GM19238 (cell line): Measurements from ENCODE around the gene MMP27.
"Not testable (repeated sequence)": the region's sequence is repeated elsewhere in the genome, so short reads cannot be mapped to it uniquely, and the experiment has no call there.

Source experiments
- DNase-seq: peaks from one replicate; pipeline ENCODE4 v3.0.0; 2011; ENCODE audit warnings: low spot score; ENCODE audit not compliant: insufficient read length

MMP27 gene, protein sequence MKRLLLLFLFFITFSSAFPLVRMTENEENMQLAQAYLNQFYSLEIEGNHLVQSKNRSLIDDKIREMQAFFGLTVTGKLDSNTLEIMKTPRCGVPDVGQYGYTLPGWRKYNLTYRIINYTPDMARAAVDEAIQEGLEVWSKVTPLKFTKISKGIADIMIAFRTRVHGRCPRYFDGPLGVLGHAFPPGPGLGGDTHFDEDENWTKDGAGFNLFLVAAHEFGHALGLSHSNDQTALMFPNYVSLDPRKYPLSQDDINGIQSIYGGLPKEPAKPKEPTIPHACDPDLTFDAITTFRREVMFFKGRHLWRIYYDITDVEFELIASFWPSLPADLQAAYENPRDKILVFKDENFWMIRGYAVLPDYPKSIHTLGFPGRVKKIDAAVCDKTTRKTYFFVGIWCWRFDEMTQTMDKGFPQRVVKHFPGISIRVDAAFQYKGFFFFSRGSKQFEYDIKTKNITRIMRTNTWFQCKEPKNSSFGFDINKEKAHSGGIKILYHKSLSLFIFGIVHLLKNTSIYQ

DNA sequence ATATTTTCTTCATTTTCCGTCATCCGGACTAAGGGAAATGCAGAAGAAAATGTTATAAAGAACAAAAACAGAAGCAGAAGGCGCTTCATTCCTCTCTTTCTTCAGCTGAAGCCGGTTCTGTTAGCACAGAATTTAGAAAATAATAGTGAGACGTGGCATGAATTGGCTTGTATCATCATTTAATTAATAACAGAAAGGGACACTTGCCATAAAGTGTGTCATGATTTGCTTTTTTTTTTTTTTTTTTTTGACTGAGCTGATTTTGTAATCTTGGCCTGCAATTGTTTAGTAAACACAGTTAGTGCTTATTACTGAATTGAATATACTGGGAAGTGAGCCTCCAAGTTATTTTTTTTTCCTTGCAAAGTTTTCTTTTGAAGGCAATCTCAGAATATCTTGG, at the start of gene MMP27:
Gene MMP27 (minus strand): TSS at position 144 of the 400 bp plus-strand sequence. CDS start 55 bp downstream, at position 89.
- no peak for DNase-seq

DNA sequence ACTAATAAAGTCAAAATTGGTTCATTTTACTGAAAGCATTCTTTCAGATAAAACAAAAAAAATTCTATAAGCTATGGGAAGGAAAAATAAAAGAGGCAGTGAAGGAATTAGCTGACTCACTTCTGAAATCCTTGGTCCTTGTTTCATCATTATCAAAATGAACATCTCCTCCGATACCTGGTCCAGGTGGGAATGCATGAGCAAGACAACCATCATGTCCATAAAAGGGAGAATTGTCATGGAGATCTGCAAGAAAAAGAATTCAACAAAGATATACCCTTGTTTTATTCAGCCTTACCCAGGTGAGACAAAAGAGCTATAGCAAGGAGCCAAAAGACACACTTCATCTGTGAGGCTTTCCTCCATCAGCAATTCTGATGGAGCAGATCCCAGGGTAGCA, 47.7 kb upstream of the MMP27 start:
- no peak for DNase-seq

DNA sequence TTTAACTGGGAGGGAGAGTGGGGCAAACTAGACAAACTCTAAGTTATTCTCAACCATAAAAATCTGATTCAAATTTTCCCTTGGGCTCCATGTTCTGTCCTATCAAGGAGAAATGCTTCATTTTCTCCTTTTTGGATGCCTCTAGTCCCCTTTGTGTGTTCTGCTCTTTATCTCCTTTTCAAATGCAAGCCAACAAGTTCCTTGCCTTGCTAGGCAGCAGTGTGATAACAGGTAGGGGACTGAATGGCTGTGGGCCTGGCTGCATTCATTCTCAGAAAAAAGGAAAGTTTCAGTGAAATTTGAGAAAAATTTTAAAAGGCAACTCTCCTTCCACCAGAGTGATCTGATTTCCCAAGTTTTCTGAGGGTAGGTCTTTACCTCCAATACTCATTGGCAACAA, 46.1 kb upstream of the MMP27 start:
- no peak for DNase-seq

DNA sequence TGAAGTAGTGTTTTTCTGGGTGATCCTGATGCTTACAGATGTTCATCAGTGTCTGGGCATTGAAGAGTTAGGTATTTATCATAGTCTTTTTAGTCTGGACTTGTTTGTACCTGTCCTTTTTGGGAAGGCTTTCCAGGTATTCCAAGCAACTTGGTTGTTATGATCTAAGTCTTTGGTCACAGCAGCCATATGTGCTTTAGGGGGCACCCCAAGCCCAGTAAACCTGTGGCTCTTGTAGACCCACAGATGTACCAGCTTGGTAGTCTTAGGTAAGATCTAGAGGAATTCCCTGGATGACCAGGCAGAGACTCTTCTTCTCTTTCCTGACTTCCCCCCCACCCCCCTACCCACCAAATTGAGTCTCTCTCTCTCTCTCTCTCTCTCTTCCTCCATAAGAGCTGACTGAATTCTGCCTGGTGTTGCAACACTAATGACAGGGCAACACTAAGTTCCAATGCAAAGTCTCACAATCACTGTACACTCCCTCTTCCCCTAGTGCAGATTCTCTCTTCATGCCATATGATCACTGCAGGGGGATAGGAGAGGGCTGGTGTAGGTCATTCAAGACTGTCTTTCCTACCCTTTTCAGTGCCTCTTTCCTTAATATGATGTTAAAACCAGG, 43.6 kb upstream of the MMP27 start:
- no peak for DNase-seq

DNA sequence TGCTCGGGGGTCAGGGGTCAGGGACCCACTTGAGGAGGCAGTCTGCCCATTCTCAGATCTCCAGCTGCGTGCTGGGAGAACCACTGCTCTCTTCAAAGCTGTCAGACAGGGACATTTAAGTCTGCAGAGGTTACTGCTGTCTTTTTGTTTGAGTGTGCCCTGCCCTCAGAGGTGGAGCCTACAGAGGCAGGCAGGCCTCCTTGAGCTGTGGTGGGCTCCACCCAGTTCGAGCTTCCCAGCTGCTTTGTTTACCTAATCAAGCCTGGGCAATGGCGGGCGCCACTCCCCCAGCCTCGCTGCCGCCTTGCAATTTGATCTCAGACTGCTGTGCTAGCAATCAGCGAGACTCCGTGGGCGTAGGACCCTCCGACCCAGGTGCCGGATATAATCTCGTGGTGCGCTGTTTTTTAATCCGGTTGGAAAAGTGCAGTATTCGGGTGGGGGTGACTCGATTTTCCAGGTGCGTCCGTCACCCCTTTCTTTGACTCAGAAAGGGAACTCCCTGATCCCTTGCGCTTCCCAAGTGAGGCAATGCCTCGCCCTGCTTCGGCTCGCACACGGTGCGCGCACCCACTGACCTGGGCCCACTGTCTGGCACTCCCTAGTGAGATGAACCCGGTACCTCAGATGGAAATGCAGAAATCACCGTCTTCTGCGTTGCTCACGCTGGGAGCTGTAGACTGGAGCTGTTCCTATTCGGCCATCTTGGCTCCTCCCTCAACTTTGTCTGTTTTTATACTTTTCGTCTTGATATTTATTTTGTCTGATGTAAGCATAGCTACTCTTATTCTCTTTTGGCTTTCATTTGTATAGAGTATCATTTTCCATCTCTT, 41.4 kb upstream of the MMP27 start:
- not testable (repeated sequence) for DNase-seq

DNA sequence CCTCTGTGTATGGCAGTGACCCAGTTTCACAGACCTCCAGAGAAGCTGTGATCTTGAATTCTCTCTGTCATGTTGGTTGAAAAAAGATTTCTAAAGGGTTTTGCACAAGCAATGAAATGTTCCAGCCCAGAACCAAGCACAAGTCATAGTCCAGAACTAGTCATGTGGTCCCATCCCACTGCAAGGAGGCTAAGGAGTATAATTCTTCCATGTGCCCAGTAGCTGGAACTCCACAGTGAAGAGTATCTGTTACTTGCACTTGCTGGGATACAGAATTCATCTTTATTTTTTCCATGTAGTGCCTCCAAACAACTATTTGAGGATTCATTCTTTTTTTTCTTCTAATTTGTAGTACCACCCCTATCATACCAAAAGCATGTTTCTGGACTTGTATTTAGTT, 29.1 kb upstream of the MMP27 start:
- DNase-seq: no peak

DNA sequence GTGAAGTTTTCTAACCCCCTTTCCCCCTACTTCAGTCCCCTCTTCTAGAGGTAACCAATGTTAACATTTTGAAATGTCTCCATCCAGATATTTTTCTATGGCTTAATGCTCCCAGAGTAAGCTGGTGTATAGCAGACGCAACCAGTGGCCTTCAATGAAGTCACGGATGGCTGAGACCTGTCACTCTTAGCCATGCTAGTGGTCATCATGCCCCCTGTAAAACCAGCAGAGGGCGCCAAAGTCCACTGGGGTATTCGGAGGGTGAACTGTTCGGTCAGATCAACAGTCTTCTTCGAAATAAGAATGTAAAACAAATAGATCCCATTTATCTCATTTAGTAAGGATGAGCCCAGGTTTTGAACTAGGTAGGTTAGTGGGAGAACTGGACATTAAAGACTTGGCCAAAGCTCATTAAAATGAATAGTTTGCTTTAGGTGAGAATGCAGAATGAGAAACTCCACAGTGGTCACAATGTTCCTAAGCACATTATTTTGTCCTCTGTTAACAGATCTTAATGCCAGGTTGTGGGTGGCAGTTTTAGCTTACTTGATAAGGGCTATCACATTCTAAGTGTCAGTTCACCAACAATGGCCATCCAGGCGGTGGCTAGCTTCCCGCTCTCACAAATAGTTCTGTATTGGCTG, 27.8 kb upstream of the MMP27 start:
- peak; percentile 13 for DNase-seq

DNA sequence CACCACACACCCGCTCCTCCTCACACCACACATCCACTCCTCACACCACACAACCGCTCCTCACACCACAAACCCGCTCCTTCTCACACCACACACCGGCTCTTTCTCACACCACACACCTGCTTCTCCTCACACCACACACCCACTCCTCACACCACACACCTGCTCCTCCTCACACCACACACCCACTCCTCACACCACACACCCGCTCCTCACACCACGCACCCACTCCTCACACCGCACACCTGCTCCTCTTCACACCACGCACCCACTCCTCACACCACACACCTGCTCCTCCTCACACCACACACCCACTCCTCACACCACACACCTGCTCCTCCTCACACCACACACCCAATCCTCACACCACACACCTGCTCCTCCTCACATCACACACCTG, 25.4 kb upstream of the MMP27 start:
- DNase-seq: not testable (repeated sequence)

DNA sequence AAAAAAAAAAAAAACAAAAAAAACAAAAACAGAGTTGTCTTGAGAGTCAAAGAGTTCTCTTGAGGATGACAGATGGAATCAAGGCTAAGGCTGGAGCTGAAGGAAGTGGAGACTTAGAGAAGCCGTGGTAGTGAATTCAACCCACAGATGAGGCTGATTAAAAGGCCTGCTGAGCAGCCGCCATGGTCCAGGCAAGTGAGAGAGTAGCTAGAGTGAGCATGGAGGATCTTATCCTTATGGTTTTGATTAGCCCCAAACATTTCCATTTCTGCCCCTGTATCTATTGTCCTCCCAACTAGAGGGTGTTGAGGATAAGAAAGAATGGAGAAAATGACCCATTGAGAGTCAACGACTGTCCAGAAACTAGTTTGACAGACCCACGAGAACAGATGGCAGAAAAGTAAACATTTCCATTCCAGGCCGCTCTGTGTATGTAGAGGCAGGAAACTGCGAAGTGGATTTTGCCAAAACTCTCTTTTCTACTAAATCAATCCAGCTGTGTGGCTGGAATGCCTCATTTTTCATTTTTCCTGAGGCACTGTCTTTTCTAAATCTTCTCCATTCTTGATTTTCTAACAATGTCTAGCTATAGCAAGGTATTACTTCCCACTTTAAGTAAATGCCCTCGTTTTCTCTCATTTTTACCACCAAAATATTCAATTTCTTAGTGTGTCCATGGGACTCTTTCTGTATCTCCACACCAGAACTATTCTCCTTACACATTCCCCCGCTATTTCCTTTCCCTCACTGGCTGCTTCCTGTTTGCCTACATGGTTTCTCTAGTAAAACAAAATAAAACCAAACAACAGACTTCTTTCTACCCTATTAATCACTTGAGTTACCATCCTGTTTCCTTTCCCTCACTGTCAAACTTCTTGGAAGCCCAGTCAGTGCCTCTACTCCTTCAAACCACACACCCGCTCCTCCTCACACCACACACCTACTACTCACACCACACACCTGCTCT, 24.6 kb upstream of the MMP27 start:
- DNase-seq: no peak

DNA sequence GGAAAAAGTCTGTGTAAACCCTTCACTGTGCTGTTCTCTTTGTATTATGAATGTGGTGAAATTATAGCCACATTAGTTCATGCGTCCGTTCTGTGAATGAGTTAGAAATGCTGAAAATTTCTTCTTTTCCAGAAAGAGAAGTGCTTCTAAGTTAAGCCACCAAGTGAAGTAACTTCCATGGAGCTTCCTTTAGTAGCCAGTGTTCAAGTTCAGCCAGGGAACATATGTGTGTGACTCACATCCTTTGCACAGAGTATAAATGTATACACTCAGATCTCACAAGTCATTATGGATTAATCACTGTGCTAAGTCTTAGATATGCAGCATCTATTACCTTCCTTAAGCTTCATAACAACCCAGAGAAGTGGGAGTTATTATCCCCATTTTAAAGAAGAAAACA, 22.3 kb upstream of the MMP27 start:
- no peak for DNase-seq

DNA sequence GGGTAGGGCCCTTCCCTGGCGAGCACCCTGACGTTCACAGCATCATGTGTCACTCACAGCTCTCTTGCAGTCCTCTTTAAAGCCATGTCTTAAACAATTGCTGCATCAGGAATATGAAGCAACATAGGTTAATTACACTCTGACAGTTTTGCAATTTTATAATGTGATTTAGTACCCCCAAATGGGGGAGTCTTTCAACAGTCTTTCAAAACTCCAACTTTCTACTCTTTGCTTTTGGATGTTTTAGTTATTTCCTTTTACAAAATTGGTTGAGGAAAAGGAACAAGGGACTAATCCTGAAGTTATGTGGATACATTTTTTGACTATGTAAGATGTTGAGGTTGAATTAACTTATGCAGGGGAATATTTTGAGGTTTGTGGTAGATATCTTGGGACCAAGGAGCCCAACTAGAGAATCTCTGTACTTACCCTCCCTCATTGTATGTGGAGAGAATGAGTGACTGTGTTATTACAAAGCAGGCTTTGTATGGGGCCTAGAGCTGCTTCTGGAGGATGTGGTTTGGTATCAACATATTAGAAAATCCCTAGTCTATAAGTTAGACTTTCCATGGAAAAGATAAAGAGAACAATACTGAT, 19.4 kb upstream of the MMP27 start, which contains the start of gene MMP8:
Gene MMP8 (minus strand): TSS at position 51 of the 597 bp plus-strand sequence. CDS start 99 bp downstream, outside the sequence.
- no peak for DNase-seq

DNA sequence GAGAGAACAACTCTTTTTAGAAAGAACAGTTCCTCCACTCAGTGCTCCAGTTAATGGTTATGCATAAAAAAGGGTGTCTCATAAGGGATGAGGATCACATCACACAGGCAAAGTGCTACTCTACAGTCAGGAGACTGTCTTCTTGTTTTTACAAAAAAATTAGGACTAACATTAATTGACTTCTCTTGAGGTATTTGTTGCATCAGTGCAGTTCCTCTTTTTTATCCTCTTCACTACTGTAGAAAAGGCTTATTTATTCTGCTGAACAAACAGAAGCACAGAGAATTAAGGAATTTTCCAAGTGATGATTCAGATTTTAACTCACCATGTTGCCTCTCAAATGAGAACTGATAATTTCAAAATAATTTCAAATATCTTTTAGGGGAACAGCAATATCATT, 17.3 kb upstream of the MMP27 start:
- DNase-seq: no peak

DNA sequence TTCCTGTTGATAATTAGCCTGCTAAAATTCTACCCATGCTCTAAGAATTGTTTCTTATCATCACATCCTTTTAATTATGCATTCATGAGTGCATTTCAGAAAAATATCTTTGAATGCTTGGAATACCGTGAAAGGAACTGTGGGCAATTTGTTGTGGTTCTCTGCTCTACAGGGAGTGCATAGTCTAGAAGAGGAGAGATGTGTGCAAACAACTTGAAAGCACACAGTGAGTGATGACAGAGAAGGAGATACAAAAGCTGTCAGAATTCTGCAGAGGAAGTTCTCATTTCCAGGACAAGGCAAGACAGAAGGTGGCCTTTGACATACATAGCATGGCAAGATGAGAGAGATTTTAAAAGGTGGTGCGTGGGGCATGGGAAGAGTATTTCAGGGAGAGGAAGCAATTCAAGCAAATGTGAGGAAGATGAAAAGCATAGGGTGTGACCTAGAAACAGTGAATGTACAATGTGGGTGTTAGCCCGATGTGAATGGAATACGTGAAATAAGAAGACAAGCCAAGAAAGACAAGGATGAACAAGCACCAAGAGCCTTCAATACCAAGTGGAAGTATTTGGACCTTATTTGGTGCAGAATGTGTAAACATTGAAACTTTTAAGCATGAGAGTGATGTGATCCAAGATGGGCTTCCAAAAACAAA, 14.2 kb upstream of the MMP27 start:
- DNase-seq: no peak

DNA sequence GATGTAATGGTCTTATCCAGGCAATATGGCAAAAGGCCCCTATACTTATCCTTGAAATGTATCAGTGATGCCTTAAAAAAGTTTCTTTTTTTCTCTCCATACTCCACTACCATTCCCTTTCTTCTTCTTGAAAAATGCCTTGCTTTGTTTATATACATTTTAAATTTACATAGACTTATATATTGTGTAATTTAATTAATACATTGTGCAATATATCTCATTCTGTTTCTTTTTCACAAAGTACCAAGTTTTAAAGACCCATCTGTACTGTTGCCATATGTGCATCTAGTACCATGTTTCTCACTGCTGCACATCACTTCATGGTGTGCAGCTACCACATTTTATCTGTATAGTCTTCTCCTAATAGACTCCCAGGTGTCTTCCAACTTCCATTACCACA, 11.7 kb upstream of the MMP27 start:
- DNase-seq: no peak

DNA sequence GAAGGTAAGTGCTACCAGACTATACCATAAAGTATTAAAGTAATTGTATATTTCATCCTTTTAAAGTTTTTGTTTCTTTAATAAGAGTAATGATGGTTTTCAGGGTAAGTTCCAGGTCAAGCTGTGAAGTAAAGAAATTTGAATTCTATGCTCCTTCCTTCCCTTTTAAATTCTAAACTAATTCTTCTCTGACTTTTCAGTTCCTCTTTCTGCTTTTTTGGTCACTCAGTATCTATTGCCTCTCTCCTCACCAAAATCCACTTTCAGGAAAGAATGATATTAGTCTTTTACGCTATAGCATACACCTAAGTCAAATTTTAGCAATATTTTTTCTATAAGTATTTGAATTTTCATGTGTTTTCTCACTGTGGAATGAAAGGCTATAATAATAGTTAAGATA, 11.0 kb upstream of the MMP27 start:
- DNase-seq: no peak

DNA sequence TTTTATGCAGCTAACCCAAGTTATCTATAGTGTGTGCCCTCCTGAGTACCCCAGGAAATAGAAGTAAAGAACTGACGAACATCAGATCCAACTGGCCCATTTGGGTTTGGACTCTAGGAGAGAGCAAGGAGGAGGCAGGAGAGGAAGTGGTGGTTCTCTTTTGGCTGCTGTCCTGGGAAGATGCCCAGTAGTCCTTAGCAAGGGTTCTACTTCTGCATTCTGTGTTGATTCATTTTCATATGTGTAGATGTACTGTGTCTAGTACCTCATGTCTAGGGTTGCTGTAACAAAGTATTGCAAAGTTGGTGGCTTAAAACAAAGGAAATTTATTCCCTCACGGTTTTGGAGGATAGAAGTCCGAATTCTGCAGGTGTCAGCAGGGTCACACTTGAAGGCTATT, 6.6 kb upstream of the MMP27 start:
- DNase-seq: no peak

DNA sequence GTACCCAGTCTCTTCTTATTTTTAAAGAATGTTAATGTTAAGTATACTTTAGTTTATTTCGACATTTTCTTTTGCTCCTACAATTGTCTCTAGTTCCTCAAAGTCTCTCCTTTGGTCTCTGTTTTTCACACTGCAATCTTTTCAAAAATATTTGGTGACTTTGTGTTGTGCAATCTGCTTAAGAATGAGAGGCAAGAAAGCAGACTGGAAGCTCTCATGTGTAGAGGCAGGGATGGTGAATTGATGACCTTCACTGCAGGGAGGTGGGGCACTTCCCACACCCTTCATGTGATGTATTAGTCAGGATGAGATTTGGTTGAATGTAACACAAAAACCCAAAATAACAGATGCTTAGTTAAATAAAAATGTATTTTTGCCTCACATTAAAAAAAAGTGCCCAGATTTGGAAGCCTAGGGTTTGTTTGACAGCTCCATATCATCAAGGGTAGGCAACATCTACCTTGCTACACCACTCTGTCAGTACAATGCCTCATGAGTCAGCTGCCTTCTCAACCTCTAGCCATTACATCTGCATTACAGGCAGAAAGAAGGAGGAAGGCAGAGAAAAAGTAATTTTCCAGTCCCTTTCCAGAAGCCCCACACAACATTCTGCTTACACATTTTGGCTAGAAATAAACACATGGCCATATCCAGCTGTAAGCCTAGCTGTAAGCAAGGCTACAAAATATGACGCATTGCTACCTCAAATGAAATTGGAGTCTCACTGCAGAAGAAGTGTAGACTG, 3.8 kb upstream of the MMP27 start:
- no peak for DNase-seq

DNA sequence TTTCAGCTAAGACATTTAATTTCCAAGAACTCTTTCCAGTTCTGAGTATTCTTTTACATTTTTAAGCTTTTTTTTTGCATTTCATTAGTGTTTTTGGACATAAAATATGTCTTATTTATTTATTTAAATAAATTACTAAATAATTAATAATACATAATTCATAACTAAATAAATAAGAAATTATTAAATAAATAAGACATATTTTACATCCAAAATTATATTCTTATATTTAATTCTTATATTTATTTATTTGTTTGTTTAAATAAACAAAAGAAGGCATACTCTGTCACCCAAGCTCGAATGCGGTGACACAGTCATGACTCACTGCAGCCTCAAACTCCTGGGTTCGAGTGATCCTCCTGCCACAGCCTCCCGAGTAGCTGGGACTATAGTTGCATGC, 3.1 kb upstream of the MMP27 start:
- DNase-seq: no peak

DNA sequence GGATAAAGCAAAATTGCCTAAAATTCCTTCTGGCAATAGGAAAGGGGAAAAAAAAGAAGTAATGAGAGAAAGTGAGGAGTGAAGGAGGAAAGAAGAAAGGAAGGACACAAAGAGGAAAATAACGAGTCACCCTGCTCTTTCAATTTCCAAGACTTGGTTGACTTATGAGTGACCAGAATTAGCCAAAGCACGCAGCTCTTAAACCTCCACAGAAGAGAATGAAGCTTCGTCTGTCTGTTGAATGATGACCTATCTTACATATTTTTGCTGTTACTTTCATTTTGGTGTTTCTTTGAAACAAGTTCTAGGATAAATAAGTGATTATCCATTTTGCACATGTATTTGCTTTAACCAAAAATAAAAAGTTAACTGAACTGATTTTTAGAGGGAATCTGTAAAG, 728 bp downstream of the MMP27 start:
- no peak for DNase-seq
